Dedifferentiated amniotic fluid mesenchymal stem cell (primary cell): ENCODE results near the gene MUC16.
"Not testable (repeated sequence)": the region's sequence is repeated elsewhere in the genome, so short reads cannot be mapped to it uniquely, and the experiment has no call there.

ENCODE experiments used
- DNase-seq: peaks from one replicate; pipeline ENCODE4 v3.0.0-alpha.2; 2016; ENCODE audit errors: extremely low spot score

Gene MUC16

DNA sequence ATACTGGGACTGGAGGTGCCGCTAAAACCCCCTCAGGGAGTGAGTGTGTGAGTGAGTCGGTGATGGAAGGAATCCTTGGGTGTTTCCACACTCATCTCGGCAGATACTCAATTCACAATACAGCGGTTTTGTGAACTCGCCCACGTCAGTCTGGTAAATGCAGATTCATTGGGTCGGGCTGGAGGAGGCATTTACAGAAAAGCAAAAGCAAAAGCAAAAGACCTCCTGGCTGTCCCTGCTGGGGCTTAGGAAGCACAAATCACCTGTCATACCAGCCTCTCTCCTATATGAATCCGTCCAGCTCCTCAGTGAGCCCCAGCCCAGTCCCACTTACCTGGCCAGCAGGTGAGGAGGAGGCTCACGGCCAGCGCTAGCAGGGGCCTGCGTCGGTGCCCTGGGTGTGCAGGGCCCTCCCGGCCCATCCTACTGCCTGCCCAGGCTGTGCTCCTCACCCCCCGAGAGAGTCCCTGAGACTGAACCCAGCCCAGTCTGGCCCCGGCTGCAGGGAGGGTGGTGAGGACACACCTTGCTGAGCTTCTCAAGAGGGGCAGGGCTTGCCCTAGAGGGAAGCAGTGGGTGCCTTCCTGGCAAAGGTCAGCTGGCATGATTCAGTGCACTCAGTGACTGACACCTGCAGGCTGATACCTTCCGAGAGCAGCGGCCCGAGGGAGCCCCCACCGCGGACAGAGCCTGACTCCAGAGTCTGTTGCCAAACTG, at the start of gene MUC16:
TSS of gene MUC16 (minus strand) at position 475 of the 717 bp plus-strand sequence.
- no peak for DNase-seq

DNA sequence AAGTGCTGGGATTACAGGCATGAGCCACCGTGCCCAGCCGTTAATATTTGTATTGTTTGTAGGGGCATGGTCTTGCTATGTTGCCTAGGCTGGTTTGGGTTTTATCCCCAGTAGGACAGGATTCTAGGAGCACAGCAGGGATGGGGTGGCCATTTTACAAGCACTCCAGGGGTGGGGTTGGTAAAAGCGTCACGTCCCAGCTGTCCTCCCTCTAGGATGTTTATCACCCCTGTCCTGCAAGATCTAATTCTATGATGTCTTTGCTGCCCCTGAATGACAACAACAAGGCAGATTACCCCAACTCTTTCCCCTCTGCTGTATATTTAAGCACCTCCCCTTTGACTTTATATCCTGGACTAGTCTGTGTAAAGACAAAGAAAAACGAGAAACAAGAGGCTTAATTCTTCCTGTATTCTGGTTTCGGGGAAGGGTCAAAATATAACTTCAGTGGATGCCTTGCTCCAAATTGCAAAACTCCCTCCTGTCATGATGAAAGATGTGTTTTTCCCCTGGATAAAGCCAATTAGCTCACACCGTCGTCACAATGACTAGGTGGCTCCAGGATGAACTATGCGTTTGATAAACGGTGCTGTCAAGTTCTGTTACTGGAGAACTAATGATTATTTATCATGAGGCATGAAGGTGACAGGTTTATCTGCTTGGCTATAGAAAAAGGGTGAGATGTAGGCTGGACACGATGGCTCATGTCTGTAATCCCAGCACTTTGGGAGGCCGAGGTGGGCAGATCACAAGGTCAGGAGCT, 48.9 kb upstream of the MUC16 start:
- no peak for DNase-seq

DNA sequence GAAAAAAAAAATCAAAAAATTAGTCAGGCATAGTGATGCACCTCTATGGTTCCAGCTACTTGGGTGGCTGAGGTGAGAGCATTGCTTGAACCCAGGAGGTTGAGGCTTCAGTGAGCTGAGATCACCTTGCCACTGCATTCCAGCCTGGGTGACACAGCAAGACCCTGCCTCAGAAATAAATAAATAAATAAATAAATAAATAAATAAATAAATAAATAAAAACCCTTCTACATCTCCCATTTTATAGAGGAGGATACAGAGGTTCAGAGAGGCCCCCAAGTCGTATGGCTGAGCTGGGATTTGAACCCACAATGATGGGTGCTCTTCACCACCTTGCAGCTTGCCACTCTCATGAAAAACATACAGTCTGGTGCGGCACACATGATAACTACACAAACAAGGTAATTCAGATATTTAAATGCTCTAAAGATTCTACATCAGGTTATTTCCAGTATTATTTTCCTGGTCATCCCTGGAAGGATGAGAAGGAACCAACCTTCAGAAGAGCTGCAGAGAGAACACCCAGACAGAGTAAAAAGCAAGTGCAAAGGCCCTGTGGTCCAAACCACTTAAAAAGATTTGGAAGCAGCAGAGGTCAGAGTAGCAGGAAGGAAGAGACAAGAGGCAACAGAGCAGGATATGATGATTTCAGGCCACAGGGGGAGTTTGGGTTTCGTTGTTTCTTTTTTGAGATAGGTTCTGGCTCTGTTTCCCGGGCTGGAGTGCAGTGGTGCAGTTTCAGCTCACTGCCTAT, 47.5 kb upstream of the MUC16 start:
- no peak for DNase-seq

DNA sequence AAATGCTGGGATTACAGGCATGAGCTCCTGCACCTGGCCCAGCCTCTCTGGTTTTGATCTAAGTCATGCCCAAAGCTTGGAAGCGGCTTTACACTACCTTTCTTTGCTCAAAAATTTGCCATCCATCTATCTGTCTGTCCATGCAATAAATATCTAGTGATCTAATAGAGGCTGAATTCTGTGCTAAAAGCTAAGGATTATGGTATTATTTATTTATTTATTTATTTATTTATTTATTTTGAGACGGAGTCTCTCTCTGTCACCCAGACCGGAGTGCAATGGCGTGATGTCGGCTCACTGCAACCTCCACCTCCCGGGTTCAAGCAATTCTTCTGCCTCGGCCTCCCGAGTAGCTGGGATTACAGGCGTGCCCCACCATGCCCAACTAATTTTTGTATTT, 45.9 kb upstream of the MUC16 start:
- DNase-seq, result not testable (repeated sequence)

DNA sequence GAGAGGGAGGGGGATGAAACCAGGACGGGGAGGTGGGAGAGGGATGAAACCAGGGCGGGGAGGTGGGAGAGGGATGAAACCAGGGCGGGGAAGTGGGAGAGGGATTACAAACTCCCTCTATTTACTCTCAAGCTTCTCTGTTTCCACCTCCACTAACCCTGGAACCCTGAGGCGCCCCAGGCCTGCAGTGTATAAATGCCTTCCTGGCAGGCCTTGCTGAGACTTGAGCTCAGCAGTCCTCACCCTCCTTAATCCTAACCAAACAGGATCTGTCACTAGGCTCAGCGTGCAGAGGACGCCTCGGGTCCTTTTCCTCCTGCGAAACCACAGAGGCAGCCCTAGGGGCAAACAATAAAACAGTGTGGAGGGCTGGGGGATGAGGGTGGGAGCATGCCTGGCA, 44.6 kb upstream of the MUC16 start:
- no peak for DNase-seq

DNA sequence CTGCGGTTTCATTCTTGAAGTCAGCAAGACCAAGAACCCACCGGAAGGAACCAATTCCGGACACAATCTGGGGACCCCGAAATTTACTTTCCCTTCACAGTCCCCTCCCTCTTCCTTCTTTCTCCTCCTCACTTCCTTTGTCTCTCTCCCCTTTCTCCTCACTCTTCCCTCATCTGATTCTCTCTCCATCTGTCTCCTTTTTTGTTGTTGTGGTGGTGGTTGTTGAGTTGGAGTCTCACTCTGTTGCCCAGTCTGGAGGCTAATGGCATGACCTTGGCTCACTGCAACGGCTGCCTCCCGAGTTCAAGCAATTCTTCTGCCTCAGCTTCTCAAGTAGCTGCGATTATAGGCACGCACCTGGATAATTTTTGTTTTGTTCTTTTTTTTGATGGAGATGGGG, 44.0 kb upstream of the MUC16 start:
- no peak for DNase-seq

DNA sequence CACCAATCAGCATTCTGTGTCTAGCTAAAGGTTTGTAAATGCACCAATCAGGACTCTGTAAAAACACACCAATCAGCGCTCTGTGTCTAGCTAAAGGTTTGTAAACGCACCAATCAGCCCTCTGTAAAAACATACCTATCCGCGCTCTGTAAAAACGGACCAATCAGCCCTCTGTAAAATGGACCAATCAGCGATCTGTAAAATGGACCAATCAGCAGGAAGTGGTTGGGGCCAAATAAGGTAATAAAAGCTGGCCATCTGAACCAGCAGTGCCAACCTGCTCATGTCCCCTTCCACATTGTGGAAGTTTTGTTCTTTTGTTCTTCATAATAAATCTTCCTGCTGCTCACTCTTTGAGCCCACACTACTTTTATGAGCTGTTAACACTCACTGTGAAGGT, 43.5 kb upstream of the MUC16 start:
- not testable (repeated sequence) for DNase-seq

DNA sequence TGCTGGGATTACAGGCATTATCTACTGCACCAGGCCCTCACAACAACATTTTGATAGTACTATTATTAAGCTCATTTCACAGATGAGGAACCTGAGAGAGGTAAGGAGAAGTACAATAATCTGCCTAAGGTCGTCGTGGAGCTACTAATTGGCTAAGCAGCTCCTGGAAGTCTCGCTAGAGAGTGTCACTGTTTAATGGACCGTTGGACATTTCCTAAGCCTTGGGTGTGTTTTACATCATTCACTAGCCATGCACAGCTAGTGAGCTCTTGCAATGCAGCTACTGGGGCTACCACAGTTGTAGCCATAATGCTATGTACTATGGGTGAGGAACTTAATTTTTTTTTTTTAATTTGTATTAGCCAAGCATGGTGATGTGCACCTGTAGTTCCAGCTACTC, 42.7 kb upstream of the MUC16 start:
- DNase-seq, result no peak

DNA sequence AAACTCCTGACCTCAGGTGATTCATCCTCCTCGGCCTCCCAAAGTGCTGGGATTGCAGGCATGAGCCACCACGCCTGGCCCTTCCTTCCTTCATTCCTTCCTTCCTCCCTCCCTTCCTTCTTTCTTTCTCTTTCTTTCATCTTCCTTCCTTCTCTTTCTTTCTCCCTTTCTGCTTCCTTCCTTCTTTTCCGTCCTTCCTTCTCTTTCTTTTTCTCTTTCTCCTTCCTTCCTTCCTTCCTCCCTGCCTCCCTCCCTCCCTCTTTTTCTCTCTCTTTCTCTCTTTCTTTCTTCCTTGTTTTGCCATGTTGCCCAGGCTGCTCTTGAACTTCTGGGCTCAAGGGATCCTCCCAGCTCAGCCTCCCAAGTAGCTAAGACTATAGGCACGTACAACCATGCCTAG, 36.5 kb upstream of the MUC16 start:
- no peak for DNase-seq

DNA sequence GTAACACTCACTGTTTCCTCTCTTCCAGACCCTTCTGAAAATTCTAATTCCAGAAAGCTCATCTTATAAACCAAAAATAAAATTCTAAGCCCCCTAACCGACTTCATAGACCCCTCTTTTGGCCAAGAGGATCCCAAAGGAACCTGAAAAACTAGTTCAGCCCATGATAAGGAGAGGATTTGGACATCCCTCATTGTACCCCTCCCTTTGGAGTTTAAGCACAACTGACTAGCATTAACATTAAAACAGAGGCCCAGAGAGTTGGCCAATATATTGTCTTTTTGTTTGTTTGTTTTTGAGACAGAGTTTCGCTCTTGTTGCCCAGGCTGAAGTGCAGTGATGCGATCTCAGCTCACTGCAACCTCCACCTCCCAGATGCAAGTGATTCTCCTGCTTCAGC, 34.2 kb upstream of the MUC16 start:
- DNase-seq, result no peak

DNA sequence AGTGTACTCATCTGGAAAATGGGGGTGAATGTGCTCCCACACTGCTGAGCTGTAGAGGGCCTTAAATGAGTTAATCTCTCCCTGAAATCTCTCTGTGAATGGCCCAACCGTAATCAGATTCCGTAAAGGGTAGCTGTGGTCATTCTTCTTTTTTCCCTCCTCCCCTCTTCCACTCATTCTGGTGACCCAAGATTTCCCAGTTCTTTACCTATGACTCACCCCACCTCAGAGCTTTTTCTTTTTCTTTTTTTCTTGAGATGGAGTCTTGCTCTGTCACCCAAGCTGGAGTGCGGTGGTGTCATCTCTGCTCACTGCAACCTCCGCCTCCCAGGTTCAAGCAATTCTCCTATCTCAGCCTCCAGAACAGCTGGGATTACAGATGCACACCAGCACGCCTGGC, 33.3 kb upstream of the MUC16 start:
- no peak for DNase-seq

DNA sequence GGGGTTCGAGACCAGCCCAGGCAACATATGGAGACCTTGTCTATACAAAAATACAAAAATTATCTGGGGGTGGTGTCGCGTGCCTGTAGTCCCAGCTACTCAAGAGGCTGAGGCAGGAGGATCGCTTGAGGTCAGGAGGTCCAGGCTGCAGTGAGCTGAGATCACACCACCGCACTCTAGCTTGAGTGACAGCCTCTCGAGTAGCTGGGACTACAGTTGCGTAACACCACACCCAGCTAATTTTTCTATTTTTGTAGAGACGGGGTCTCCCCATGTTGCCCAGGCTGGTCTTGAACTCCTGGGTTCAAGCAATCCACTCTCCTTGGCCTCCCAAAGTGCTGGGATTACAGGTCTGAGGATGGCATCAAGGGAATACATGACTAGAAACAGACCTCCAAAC, 30.8 kb upstream of the MUC16 start:
- DNase-seq, result no peak

DNA sequence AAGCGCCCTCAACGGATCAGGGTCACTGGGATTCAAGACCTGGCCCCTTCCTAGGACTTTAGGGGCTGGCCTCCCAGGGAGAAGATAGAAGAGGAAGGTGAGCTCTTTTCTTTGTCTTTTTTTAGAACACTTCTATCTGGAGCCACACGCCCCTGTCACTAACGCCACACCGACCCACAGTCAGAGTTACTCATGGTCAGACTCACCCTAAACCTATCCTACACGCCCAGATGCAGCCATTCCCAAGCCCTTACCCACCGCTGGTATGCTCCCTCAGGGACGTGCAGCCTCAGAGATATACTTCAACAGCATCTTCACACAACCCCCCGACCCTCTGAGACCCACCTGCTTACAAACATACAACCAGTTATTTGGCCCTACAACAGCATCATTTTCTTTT, 29.9 kb upstream of the MUC16 start:
- DNase-seq, result no peak

DNA sequence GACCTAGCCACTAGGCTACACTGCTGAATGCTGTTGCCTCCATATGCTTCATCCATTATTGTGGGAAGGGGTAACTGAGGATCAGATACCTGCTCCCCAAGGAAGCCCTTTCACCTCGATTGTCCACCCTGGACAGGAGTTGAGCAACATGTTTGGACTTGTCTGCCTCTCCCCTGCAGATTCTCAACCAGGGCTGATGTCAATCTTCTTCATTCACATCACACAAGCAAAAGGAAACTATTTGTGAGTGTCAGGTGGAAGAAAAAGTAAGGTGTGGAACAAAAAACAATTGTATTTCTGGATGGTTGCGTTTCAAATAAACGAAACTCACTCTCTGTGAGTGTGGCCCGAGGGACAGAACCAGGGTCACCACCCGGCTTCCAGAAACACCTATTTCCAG, 29.5 kb upstream of the MUC16 start:
- DNase-seq, result no peak

DNA sequence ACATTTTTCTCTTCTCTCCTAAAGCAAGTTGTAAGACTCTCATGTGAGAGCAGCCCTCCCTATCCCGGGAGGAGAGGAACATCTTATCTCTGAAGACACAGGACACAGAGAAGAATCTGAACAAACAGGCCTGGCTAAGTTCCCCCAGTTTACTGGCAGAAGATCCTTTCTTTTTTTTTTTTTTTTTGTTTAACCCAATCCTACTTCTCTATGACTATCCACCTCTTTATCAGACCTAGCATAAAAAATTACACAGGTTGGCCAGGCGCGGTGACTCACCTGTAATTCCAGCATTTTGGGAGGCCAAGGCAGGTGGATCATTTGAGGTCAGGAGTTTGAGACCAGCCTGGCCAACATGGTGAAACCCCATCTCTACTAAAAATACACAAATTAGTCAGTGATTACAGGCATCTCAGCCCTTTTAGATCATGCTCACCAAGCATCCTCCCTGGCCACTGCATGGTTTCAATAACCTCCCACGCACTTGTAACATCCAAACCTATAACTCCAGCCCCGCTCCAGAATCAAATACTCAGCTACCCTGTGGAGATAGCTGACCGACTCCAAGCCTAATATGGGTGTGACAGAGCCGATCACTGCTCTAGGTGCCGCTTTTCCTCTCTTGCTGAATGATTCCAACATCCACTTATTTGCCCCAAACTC, 27.3 kb upstream of the MUC16 start:
- DNase-seq, result no peak

DNA sequence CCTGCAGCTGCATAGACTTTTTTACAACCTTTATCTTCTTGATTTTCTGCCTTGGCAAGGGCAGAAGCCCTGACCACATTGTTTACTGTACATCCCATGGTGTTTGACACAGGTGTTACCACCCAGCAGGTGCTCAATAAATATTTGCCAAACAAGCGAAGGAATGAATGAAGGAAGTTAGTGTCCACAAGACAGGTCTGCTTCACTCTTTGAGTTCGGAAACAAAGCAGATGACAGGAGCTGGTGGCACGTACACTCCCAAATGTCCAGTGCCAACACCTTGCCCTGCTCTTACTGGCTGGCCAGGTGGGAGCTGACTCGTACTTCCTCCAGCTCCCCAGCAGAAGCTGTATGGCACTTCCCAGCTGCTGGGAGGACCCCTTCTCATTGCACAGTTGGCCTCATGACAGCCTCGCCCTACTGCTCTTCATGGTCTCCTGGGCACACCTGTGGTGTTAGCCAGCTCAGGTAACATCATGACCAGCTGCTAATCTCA, 22.0 kb upstream of the MUC16 start:
- no peak for DNase-seq

DNA sequence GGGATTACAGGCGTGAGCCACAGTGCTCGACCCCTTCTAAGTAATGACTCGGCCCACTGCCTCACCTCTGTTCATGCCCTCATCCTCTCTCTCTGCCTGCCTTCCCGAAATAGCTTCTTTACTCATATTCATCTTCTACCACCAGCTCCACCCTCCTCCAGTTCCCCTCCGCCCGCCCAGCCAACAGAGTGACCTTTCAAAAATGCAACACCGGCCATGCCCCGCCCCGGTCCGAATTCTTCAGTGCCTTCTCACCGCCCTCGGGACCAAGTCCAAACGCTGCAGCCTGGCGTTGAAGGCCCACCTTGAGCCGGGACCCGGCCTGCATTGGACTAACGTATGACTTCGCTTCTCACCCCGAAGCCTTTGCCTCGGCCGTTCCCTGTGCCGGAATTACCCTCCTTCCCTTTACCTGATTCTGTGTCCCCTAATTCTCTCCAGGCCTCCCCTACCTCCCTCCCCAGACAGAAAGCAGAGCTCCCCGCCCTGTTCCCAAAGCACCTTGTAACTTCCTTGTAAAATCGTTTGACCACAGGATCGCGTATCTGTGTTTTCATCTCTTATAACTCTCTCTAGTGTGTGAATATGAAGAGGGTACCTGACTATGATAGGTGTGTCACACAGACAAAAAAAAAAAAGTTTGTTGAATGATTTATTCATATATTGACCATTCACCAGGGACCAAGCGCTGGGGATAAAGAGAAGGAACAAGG, 8.1 kb upstream of the MUC16 start:
- no peak for DNase-seq

DNA sequence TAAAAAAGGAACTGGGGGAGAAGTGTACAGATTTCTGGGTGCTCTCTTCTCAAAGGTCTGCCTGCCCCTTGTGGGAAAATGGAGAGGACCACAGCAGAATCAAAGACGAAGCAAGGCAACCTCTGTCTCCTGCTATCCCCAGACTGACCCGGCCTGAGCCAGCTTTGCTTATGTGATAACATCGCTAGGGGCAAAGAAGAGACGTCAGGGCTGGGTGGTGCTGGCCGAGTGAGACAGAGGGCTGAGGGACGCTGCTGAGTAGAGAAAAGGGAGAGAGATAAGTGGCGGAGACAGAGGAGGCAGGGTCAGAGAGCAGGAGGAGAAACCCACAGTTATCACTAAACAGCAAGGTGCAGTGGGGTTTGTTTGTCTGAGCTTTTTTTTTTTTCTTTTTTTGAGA, 4.6 kb upstream of the MUC16 start:
- DNase-seq, result no peak

DNA sequence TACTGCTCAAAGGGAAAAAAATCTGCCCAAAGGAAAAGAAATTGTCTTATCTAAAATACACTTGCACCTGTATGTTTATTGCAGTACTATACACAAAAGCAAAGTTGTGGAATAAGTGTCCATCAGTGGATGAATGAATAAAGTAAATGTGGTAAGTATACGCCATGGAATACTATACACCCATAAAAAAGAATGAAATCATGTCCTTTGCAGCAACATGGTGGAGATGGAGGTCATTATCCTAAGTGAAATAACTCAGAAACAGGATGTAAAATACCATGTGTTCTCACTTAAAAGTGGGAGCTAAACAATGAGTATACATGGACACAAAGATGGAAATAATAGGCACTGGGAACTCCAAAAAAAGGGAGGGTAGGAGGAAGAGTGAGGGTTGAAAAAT, 3.8 kb upstream of the MUC16 start:
- DNase-seq, result no peak

DNA sequence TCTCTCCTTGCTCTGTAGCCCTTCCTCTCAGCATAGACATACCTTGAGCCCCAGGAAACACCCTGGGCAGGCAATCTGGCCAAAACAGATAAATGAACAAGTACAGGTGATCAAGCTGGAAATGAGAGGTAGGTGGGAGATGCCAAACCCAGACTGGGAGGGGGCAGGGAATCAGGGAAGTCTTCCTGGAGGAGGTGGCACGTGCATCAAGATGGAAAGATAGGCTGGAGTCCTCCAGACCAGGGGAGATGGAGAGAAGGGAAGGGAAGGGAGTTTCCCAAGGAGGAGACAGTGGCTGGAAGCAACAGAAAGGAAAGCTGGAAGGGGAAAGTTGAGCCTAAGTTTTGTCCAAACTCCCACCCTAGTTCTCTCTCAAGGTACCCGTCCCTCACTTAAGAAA, 1.7 kb upstream of the MUC16 start:
- no peak for DNase-seq

DNA sequence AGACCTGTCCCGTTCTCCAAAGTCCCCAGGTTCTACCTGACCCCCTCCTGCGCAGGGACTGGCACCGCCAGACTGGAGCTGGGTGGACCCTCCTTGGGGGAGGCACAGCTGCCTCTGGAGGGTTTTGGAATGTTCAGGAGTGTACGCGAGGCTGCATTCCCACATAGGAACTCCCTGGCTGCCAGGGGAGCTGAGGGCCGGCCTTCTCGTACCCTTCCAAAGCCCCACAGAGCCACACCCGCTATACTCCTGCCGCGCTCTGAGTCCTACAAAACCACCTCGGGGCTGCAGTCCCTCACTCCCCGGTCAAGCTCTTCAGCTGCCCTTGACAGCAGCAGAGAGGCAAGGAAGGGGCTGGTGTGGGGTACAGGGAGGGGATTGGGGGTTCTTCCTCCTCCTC, 484 bp upstream of the MUC16 start:
- DNase-seq, result no peak

DNA sequence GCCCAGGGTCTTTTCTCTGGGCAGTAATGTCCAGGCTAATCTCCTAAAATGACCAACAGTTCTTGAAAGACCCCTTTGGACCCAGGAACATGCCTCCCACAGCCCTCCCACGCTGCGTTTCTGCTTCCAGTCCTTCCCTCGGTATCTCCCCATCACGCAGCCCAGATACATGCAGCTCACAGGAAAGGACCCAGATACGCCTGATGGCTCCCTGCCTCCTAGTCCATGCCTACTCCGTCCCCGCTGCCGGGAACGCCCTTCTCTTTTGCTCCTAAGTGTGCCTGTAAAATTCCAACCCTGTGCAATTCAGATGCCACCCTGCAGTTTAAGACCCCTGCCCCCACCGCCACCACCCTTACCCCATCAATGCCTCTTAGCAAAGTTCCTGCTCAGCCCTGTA, 778 bp downstream of the MUC16 start:
- no peak for DNase-seq
